LHCN-M2 (cell line): ENCODE results near the gene LYAR. TPM values are rescaled to one million over a fixed set of nuclear protein-coding genes. Genes with fewer than 3 reads are reported as not detected.
"Not testable (repeated sequence)": the region's sequence is repeated elsewhere in the genome, so short reads cannot be mapped to it uniquely, and the experiment has no call there.

Source experiments
- DNase-seq: peaks from one replicate; pipeline ENCODE4 v3.0.0-alpha.2; 2012; ENCODE audit warnings: low read depth
- total RNA-seq: library from RNA; depleted of rRNA; stranded (reverse); fragments of >200 nt; gene quantifications from 2 replicates; pipeline ENCODE4 v1.2.3, GENCODE V29; 2014

The LYAR gene
- total RNA-seq, 1 experiment from 2014 or later = 26.1 TPM

- DNase-seq = no peak
These were observed 21.2 kb downstream of the LYAR start for GRCh38 chr4:4268776-4269175.

GRCh38 chr4:4267981-4268380 is 22.0 kb downstream of the LYAR start:
- DNase-seq = no peak

GRCh38 chr4:4260185-4260751 is 29.7 kb downstream of the LYAR start:
- DNase-seq = peak; percentile 78

GRCh38 chr4:4259484-4260100 is 30.4 kb downstream of the LYAR start:
- no peak for DNase-seq

- DNase-seq = not testable (repeated sequence)
These were observed 32.2 kb downstream of the LYAR start for GRCh38 chr4:4257705-4258104.

- DNase-seq = no peak
These were observed 33.2 kb downstream of the LYAR start for GRCh38 chr4:4256799-4257198.

- DNase-seq = no peak
These were observed 35.3 kb downstream of the LYAR start for GRCh38 chr4:4254666-4255065.

- DNase-seq = no peak
These were observed 35.8 kb downstream of the LYAR start for GRCh38 chr4:4254199-4254598.

- DNase-seq = no peak
These were observed 40.1 kb downstream of the LYAR start for GRCh38 chr4:4249866-4250265.

- DNase-seq = not testable (repeated sequence)
These were observed 40.6 kb downstream of the LYAR start for GRCh38 chr4:4249342-4249741.

GRCh38 chr4:4248885-4249203 is 41.1 kb downstream of the LYAR start:
- no peak for DNase-seq

GRCh38 chr4:4248029-4248884 is 41.7 kb downstream of the LYAR start, which contains the start of gene TMEM128:
Gene TMEM128 (minus strand): TSS chr4:4248223. CDS start chr4:4248202, 21 bp downstream.
- DNase-seq = peak; percentile 92

GRCh38 chr4:4247696-4248028 is 42.3 kb downstream of the LYAR start:
- no peak for DNase-seq

GRCh38 chr4:4245172-4245571 is 44.8 kb downstream of the LYAR start:
- DNase-seq = no peak

GRCh38 chr4:4239551-4239950 is 50.4 kb downstream of the LYAR start:
- not testable (repeated sequence) for DNase-seq

- DNase-seq = no peak
These were observed 56.3 kb downstream of the LYAR start for GRCh38 chr4:4233610-4234009.

- no peak for DNase-seq
These were observed 61.6 kb downstream of the LYAR start for GRCh38 chr4:4228356-4228668.

- DNase-seq = no peak
These were observed 62.2 kb downstream of the LYAR start for GRCh38 chr4:4227510-4228355.

GRCh38 chr4:4226606-4227438 is 63.1 kb downstream of the LYAR start, which contains the start of gene OTOP1:
Gene OTOP1 (minus strand): TSS chr4:4226929. CDS start chr4:4226864, 65 bp downstream.
- no peak for DNase-seq

GRCh38 chr4:4225915-4226605 is 63.9 kb downstream of the LYAR start:
- no peak for DNase-seq
